ENCODE data around the gene CLTRN. TPM values are rescaled to one million over a fixed set of nuclear protein-coding genes. Genes with fewer than 3 reads are reported as not detected.

The CLTRN gene
- total and polyA plus RNA-seq, 2 of the 8 experiments (the other 6 are each of a cell fraction or from before 2014, with no cell fraction given), result 1.2 to 1.3 TPM

DNA sequence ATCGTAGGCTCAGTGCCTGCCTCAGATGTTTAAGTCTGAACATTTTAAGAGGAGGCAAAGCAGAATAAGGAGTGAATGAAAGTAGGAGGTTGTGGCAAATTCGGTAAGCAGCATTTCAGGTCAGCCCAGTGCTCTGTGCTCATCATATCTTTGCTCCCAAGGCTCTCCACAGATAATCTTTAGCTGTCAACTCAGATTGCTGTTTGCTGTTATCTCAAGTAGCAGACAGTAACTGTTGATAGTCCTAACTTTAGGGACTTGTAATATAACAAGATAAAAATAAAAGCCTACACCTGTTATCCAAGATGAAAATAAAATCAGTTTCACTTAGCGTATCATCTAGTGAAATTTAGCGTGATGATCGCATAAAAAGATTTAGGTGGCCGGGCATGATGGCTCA, 18.6 kb upstream of the CLTRN start:
- Histone ChIP-seq H4K8ac (ENCODE audit: extremely low read depth, insufficient read depth, low read length) (no peak overlapping the region), H3K9ac (replicated peaks in 1 of 4; ENCODE audit: extremely low read depth in 1 of 4, low read depth in 3 of 4, low read length in 3 of 4) (no peak overlapping the region), H3K4me2 (ENCODE audit: insufficient read depth in 1 of 2, low read depth in 2 of 2, low read length in 2 of 2) (no peak overlapping the region), H3K4me1 (replicated peaks in 1 of 4; ENCODE audit: control insufficient read depth in 3 of 4, insufficient read depth in 4 of 4, low read length in 3 of 4) (no peaks in the 10 kb centered on the region), H3K4ac (replicated peaks; ENCODE audit: insufficient read length, low read depth, low read length) (no peak overlapping the region), H3K56ac (replicated peaks; ENCODE audit: insufficient read length, low read depth, low read length) (no peak overlapping the region), H3K9me3 (ENCODE audit: insufficient read depth in 2 of 2, low read depth in 1 of 2, low read length in 1 of 2) (no peaks in the 10 kb centered on the region), H4K5ac (ENCODE audit: insufficient read length, low read depth, low read length) (no peak overlapping the region), H2BK120ac (replicated peaks; ENCODE audit: low read depth, low read length) (no peak overlapping the region), H3K79me2 (ENCODE audit: control insufficient read depth in 1 of 2, insufficient read depth in 2 of 2, low read length in 2 of 2) (peaks cover under 1 to 47% of the 10 kb centered on the region in 2 experiments; a peak in 2 of 4 replicates), H3K4me3 (ENCODE audit: extremely low read depth in 1 of 4, insufficient read depth in 2 of 4, low read depth in 3 of 4, low read length in 4 of 4) (no peak overlapping the region), H3K27ac (ENCODE audit: low read depth, low read length) (no peak overlapping the region), H2BK5ac (ENCODE audit: low read depth, low read length) (no peak overlapping the region), H3K18ac (ENCODE audit: extremely low read depth, low read length) (no peak overlapping the region), H3K23ac (ENCODE audit: insufficient read length) (no peak overlapping the region), H3K27me3 (replicated peaks in 1 of 4; ENCODE audit: control insufficient read depth in 3 of 4, extremely low read depth in 1 of 4, insufficient read depth in 3 of 4, low read length in 3 of 4) (no peaks in the 10 kb centered on the region), H3K14ac (ENCODE audit: insufficient read length) (no peak overlapping the region), H4K20me1 (replicated peaks in 1 of 2; ENCODE audit: control insufficient read depth in 1 of 2, insufficient read depth in 2 of 2, low read length in 2 of 2) (peaks cover 0 to 1% of the 10 kb centered on the region in 2 experiments), H2BK12ac (ENCODE audit: low read depth, low read length) (no peak overlapping the region), H3K36me3 (ENCODE audit: control insufficient read depth in 2 of 4, insufficient read depth in 4 of 4, low read length in 3 of 4) (peaks cover 0 to 10% (median 3%) of the 10 kb centered on the region in 4 experiments; a peak in 2 of 8 replicates), H2AK5ac (ENCODE audit: low read depth, low read length) (no peak overlapping the region), H2BK15ac (ENCODE audit: low read length) (no peak overlapping the region), H4K91ac (replicated peaks; ENCODE audit: insufficient read length, low read length) (no peak overlapping the region), H2BK20ac (ENCODE audit: low read length) (no peak overlapping the region), H3K23me2 (ENCODE audit: low read depth, low read length) (no peaks in the 10 kb centered on the region), H2AFZ (ENCODE audit: low read length) (no peak overlapping the region), H3K79me1 (ENCODE audit: low read depth, low read length) (no peaks in the 10 kb centered on the region; the same call in 1 of the 2 replicates)
- no peak for DNase-seq (ENCODE audit: low read depth in 1 of 2, low spot score in 2 of 2)
- no peak for TF ChIP-seq SUZ12 (IDR thresholded peaks at IDR 0.05; ENCODE audit: low read length)
- TF ChIP-seq SIRT6 (IDR thresholded peaks at IDR 0.05; ENCODE audit: low read length), result no peak
- TF ChIP-seq E2F6 (IDR thresholded peaks at IDR 0.05), result no peak
- TF ChIP-seq TAF7 (optimal IDR thresholded peaks at IDR 0.05; ENCODE audit: borderline replicate concordance, low read depth, low read length), result no peak
- no peak for TF ChIP-seq JUN (IDR thresholded peaks at IDR 0.05; ENCODE audit: low read depth, low read length)
- TF ChIP-seq TBP (IDR thresholded peaks at IDR 0.05; ENCODE audit: low read depth, low read length), result no peak
- POLR2A ChIA-PET (ENCODE audit: partially characterized antibody), result no interaction called here
- CTCF ChIA-PET (ENCODE audit: partially characterized antibody), result no interaction called here
- FAIRE-seq, result no peak
- WGBS, 2 experiments (ENCODE audit: extremely low coverage in 1 of 2, insufficient coverage in 1 of 2, insufficient read length in 1 of 2, insufficient replicate concordance in 2 of 2, low coverage in 1 of 2, low lambda C conversion rate in 2 of 2, missing lambda C conversion rate in 1 of 2), result 97% methylated on average over 5 of the region's 6 CpGs; no CpG with 5 or more reads in 1 of the 2 experiments
